Adrenal gland (tissue), 12 donors: ENCODE results near the gene F5. TPM values are rescaled to one million over a fixed set of nuclear protein-coding genes. Genes with fewer than 3 reads are reported as not detected.
A peak's percentile ranks its signal among the peaks of the same experiment; 100 is the strongest.

ENCODE experiments used
- DNase-seq, 7 donors: peaks; one replicate each; pipeline ENCODE4 v3.0.0-alpha.2; 2019 to 2020
- H3K27ac ChIP-seq, 5 donors: fragments of 200-600 bp; sonication (generic) in 4 of 5; 1 replicate in 3 of 5; 2 replicates in 2 of 5; pipeline versions ENCODE4 v1.5.1 to v1.8.0; 2016 to 2020; ENCODE audit warnings: mild to moderate bottlenecking in 1 of 5
- H3K27me3 ChIP-seq: fragments of 200-600 bp; 2 replicates; pipeline ENCODE4 v1.8.0; 2021
- H3K36me3 ChIP-seq, 2 donors: fragments of 200-600 bp; replicated peaks in 1 of 2; 1 replicate in 1 of 2; 2 replicates in 1 of 2; pipeline versions ENCODE4 v1.5.1 to v1.8.0; 2018 to 2022
- H3K4me1 ChIP-seq, 2 donors: fragments of 200-600 bp; replicated peaks in 1 of 2; 1 replicate in 1 of 2; 2 replicates in 1 of 2; pipeline versions ENCODE4 v1.5.1 to v1.8.0; 2018 to 2021
- H3K4me3 ChIP-seq, 4 donors: fragments of 200-600 bp; sonication (generic) in 3 of 4; one replicate each; pipeline ENCODE4 v1.5.1; 2016 to 2018
- H3K9me3 ChIP-seq, 3 donors: fragments of 200-600 bp; sonication (generic) in 1 of 3; replicated peaks in 1 of 3; 1 replicate in 2 of 3; 2 replicates in 1 of 3; pipeline versions ENCODE4 v1.5.1 to v1.8.0; 2016 to 2021
- CTCF ChIP-seq, 6 experiments: fragments of 450-650 bp in 4 of 6; fragments of 200-600 bp in 2 of 6; sonication (generic) in 1 of 6; IDR thresholded peaks; 1 replicate in 5 of 6; 2 replicates in 1 of 6; pipeline versions ENCODE4 v1.5.1 to v1.8.0; 2016 to 2021; ENCODE audit warnings: antibody characterized with exemption in 6 of 6, mild to moderate bottlenecking in 2 of 6, moderate library complexity in 1 of 6
- POLR2A ChIP-seq, 2 donors: fragments of 450-650 bp; IDR thresholded peaks; one replicate each; pipeline ENCODE4 v1.6.1; 2017; ENCODE audit warnings: antibody characterized with exemption in 2 of 2, mild to moderate bottlenecking in 2 of 2, moderate library complexity in 1 of 2
- WGBS, 4 donors: extraction: QIAGEN DNeasy Blood & Tissue Kit in 2 of 4; methylation state at CpG; one replicate each; pipeline versions ENCODE4 v1.1.5 to v1.1.7; 2013 to 2017; 5-methylcytosine and 5-hydroxymethylcytosine counted together
- intact Hi-C, 2 donors: fragments of 100-400 bp; cut with DNase I; formaldehyde crosslinking; loops; one replicate each; pipeline versions ENCODE4 v1.14.1 to v1.15.0; 2022 to 2023
- polyA plus RNA-seq, 3 donors: library from polyadenylated mRNA; stranded (reverse); fragments of 200-250 nt in 2 of 3; fragments of 350-450 nt in 1 of 3; fragmentation: Illumina TruSeq in 1 of 3; extraction: RNeasy Lipid Tissue Mini Kit (QIAGEN cat#74804) in 1 of 3; gene quantifications; one replicate each; pipeline ENCODE4 v1.2.3, GENCODE V29; 2013 to 2014
- total RNA-seq, 9 donors: library from RNA; depleted of rRNA in 4 of 9; stranded (reverse); fragments of >200 nt in 4 of 9; fragments of 120-200 nt in 1 of 9; fragmentation: NEBNext Ultra II Directional in 1 of 9; extraction: Animal tissue kit (Norgen Biotek cat#: 25700) in 1 of 9; gene quantifications; one replicate each; pipeline versions ENCODE4 v1.1.0 to v1.2.4, GENCODE V29; 2013 to 2023
- donor health status: healthy with polysubstance abuse.
- donor health status: Bipolar disorder and iron deficiency.
- donor health status: DM: yes; HTN: yes; CAD: no.
- donor health status: DM: no; HTN: no; CAD: no.
- donor health status: DM: no; HTN: no; CAD: no.
- donor health status: DM: yes; HTN: yes; CAD: no.

F5 gene
- total and polyA plus RNA-seq, 12 donors, result under 0.01 to 0.88 (median 0.14) TPM; not detected in 4

GRCh38 chr1:169557131-169557530 is 29.1 kb downstream of the F5 start:
- no peak overlapping the region for H3K4me3 ChIP-seq
- DNase-seq, result no peak
- intact Hi-C loops, result no loop called here
- H3K9me3 ChIP-seq, result no peaks in the 10 kb centered on the region
- H3K36me3 ChIP-seq, result no peaks in the 10 kb centered on the region
- 69 to 77% (median 76%) methylated on average over 5 of the region's 5 CpGs for WGBS, 4 donors
- H3K4me1 ChIP-seq, result no peaks in the 10 kb centered on the region
- TF ChIP-seq CTCF (IDR thresholded peaks at IDR 0.05) (no peak), POLR2A (IDR thresholded peaks at IDR 0.05) (no peak)
- no peak overlapping the region for H3K27ac ChIP-seq
- H3K27me3 ChIP-seq, result no peaks in the 10 kb centered on the region

GRCh38 chr1:169550294-169550693 is 36.0 kb downstream of the F5 start:
- WGBS, 4 donors, result 28 to 34% (median 30%) methylated on average over 4 of the region's 4 CpGs
- TF ChIP-seq CTCF (IDR thresholded peaks at IDR 0.05) (peak; percentile 25 to 52 (median 42)), POLR2A (IDR thresholded peaks at IDR 0.05) (no peak)
- Histone ChIP-seq H3K4me1 (no peaks in the 10 kb centered on the region), H3K27ac (no peak overlapping the region), H3K27me3 (no peaks in the 10 kb centered on the region), H3K9me3 (no peaks in the 10 kb centered on the region), H3K4me3 (no peak overlapping the region), H3K36me3 (no peaks in the 10 kb centered on the region)
- intact Hi-C loops, result no loop called here
- no peak for DNase-seq

GRCh38 chr1:169548282-169548681 is 38.0 kb downstream of the F5 start:
- H3K27me3 ChIP-seq, result no peaks in the 10 kb centered on the region
- intact Hi-C loops, result loop anchor here (5.0 kb wide), 2 partner anchors 81 to 259 kb away; no protein-coding TSS in a partner anchor
- no peak for DNase-seq
- no peaks in the 10 kb centered on the region for H3K4me1 ChIP-seq
- no peak for TF ChIP-seq CTCF (IDR thresholded peaks at IDR 0.05)
- H3K9me3 ChIP-seq, result no peaks in the 10 kb centered on the region
- no peaks in the 10 kb centered on the region for H3K36me3 ChIP-seq
- no peak overlapping the region for H3K27ac ChIP-seq
- 71 to 87% (median 80%) methylated on average over 2 of the region's 2 CpGs for WGBS, 4 donors
- no peak overlapping the region for H3K4me3 ChIP-seq

GRCh38 chr1:169546087-169546995 is 39.9 kb downstream of the F5 start:
- H3K4me1 ChIP-seq, result no peaks in the 10 kb centered on the region
- no peak overlapping the region for H3K4me3 ChIP-seq
- 47 to 53% (median 48%) methylated on average over 14 to 15 of the region's 15 CpGs for WGBS, 4 donors
- no peaks in the 10 kb centered on the region for H3K36me3 ChIP-seq
- DNase-seq, result peak; percentile 55 to 85 (median 70)
- H3K9me3 ChIP-seq, result no peaks in the 10 kb centered on the region
- H3K27me3 ChIP-seq, result no peaks in the 10 kb centered on the region
- intact Hi-C loops, result loop anchor here (5.0 kb wide), 2 partner anchors 79 to 261 kb away; no protein-coding TSS in a partner anchor
- TF ChIP-seq POLR2A (IDR thresholded peaks at IDR 0.05) (no peak), CTCF (IDR thresholded peaks at IDR 0.05) (peak; percentile 74 to 93 (median 84))
- H3K27ac ChIP-seq, result no peak overlapping the region
